ENCODE data around the gene METTL16.
A peak's percentile ranks its signal among the peaks of the same experiment; 100 is the strongest.

The METTL16 gene

GRCh38 chr17:2427910-2428309 is 83.8 kb downstream of the METTL16 start:
- Mint-ChIP-seq H3K27ac (no peak overlapping the region), H3K4me1 (ENCODE audit: low read depth) (peaks cover 15% of the 10 kb centered on the region), H3K9me3 (no peaks in the 10 kb centered on the region), H3K27me3 (no peaks in the 10 kb centered on the region), H3K4me3 (no peak overlapping the region), H3K36me3 (ENCODE audit: low read depth) (peaks cover 49% of the 10 kb centered on the region)
- intact Hi-C loops (cut with micrococcal nuclease), result no loop called here

- Mint-ChIP-seq H3K36me3 (ENCODE audit: low read depth) (peaks cover 47% of the 10 kb centered on the region), H3K27ac (no peak overlapping the region), H3K9me3 (no peaks in the 10 kb centered on the region), H3K4me3 (no peak overlapping the region), H3K27me3 (no peaks in the 10 kb centered on the region), H3K4me1 (ENCODE audit: low read depth) (peaks cover 8% of the 10 kb centered on the region)
- intact Hi-C loops (cut with micrococcal nuclease), result no loop called here
These were observed 84.5 kb downstream of the METTL16 start for GRCh38 chr17:2427215-2427614.

DNA sequence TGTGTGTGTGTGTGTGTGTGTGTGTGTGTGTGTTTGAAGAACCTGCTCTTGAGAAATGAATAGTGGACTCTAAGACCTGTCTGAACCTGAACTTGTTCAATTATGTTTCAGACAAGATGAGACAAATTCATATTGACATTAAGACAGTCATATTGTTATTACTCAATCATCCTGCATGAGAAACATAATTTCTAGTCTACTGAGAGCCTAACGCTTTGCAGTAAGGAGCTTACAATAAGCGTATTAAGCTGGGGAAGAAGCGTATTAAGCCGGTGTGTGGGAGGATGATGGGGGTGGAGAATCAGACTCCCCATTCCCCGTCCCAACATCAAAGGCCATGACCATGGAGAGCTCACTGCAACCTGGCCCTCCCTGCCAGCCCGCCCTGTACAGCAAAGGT is 88.4 kb downstream of the METTL16 start:
- H3K4me1 Mint-ChIP-seq (ENCODE audit: low read depth), result peaks cover 22% of the 10 kb centered on the region
- no peaks in the 10 kb centered on the region for H3K9me3 Mint-ChIP-seq
- intact Hi-C loops (cut with micrococcal nuclease), result no loop called here
- H3K36me3 Mint-ChIP-seq (ENCODE audit: low read depth), result peaks cover 80% of the 10 kb centered on the region
- H3K4me3 Mint-ChIP-seq, result no peak overlapping the region
- H3K27ac Mint-ChIP-seq, result no peak overlapping the region
- no peaks in the 10 kb centered on the region for H3K27me3 Mint-ChIP-seq

DNA sequence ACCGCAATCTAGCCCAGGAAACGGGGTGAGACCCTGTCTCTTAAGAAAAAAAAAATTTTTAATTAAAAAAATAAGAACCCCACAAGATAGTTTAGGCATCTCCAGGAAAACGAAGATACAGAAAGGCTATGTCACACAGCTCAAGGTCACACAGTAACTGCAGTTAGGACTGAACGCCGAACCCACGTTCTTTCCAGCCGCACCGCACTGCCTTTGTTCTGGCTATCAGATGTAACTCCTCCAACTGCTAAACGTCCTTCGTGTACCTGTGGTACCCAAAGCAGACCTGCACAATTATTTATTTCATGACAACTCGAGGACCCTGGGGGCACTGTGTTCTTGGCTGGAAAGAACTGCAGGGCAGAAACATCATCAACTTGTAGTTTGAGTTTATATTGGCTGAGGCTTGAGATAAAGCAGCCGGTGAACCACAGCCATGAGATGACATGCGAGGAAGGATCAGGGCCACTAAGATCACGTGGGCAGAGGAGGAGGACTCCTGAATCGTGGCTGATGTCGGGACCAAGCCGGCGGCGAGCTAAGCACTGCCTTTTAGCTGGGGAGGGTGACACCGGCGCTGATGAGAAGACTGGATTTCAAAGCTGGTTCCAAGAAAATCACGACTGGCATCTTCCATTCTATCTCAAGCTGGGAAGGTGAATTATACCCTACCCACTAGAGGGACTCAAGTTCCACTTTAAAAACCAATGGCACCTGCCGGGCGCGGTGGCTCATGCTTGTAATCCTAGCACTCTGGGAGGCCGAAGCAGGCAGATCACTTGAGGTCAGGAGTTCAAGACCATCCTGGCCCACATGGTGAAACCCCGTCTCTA is 90.2 kb downstream of the METTL16 start:
- Mint-ChIP-seq H3K36me3 (ENCODE audit: low read depth) (peaks cover 74% of the 10 kb centered on the region), H3K4me3 (no peak overlapping the region), H3K27ac (no peak overlapping the region), H3K9me3 (no peaks in the 10 kb centered on the region), H3K4me1 (ENCODE audit: low read depth) (peaks cover 24% of the 10 kb centered on the region), H3K27me3 (no peaks in the 10 kb centered on the region)
- intact Hi-C loops (cut with micrococcal nuclease), result no loop called here

GRCh38 chr17:2420176-2420575 is 91.5 kb downstream of the METTL16 start:
- intact Hi-C loops (cut with micrococcal nuclease), result no loop called here
- H3K4me1 Mint-ChIP-seq (ENCODE audit: low read depth), result peaks cover 34% of the 10 kb centered on the region
- H3K27me3 Mint-ChIP-seq, result no peaks in the 10 kb centered on the region
- H3K9me3 Mint-ChIP-seq, result no peaks in the 10 kb centered on the region
- H3K36me3 Mint-ChIP-seq (ENCODE audit: low read depth), result peaks cover 64% of the 10 kb centered on the region
- H3K27ac Mint-ChIP-seq, result no peak overlapping the region
- H3K4me3 Mint-ChIP-seq, result no peak overlapping the region

- H3K36me3 Mint-ChIP-seq (ENCODE audit: low read depth), result peaks cover 61% of the 10 kb centered on the region
- no peaks in the 10 kb centered on the region for H3K27me3 Mint-ChIP-seq
- no peak overlapping the region for H3K27ac Mint-ChIP-seq
- no peaks in the 10 kb centered on the region for H3K9me3 Mint-ChIP-seq
- no peak overlapping the region for H3K4me3 Mint-ChIP-seq
- peaks cover 41% of the 10 kb centered on the region for H3K4me1 Mint-ChIP-seq (ENCODE audit: low read depth)
- intact Hi-C loops (cut with micrococcal nuclease), result no loop called here
These were observed 92.2 kb downstream of the METTL16 start for GRCh38 chr17:2419486-2419885.

- peaks cover 50% of the 10 kb centered on the region for H3K4me1 Mint-ChIP-seq (ENCODE audit: low read depth)
- H3K9me3 Mint-ChIP-seq, result no peaks in the 10 kb centered on the region
- H3K4me3 Mint-ChIP-seq, result no peak overlapping the region
- no peak overlapping the region for H3K27ac Mint-ChIP-seq
- intact Hi-C loops (cut with micrococcal nuclease), result no loop called here
- peaks cover 64% of the 10 kb centered on the region for H3K36me3 Mint-ChIP-seq (ENCODE audit: low read depth)
- H3K27me3 Mint-ChIP-seq, result no peaks in the 10 kb centered on the region
These were observed 93.1 kb downstream of the METTL16 start for GRCh38 chr17:2418572-2418971.

DNA sequence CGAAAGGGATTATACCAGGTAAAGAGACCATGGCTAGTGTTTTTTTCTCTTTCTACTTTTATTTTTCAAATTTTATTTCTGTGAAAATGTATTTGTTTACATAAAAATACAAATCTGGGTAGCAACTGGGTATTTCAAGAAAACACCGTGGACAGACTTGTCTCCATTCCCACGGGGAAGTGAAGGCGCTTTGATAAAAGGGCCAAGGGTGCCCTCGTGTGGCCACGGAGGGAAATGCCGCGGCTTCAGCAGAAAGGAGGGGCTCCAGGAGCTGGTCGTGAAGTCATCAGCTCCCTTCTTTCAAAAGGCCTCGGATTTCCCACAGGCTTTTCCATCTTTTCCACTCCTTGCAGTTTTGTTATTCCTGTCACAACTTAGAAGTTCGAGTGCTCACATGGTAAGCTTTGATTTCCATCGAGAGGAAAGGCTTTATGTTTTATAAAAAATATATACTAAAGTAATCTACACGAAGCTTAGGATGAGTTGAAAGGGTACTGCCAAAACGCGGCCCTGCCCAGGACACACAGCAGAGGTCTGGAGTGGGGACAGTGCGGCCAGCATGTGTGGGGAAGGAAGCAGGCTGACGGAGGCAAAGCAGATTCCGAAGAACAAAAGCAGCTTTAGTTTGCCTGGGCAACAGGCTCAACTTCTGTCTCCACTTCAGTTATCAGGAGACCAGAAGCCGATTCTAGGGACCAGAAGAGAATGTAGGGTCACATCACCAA is 95.5 kb downstream of the METTL16 start:
- Mint-ChIP-seq H3K27ac (no peak overlapping the region), H3K27me3 (no peaks in the 10 kb centered on the region), H3K4me3 (no peak overlapping the region), H3K4me1 (ENCODE audit: low read depth) (peaks cover 54% of the 10 kb centered on the region), H3K9me3 (no peaks in the 10 kb centered on the region), H3K36me3 (ENCODE audit: low read depth) (peaks cover 46% of the 10 kb centered on the region)
- intact Hi-C loops (cut with micrococcal nuclease), result loop anchor here (1.0 kb wide), 1 partner anchor 34 kb away; no protein-coding TSS in a partner anchor

DNA sequence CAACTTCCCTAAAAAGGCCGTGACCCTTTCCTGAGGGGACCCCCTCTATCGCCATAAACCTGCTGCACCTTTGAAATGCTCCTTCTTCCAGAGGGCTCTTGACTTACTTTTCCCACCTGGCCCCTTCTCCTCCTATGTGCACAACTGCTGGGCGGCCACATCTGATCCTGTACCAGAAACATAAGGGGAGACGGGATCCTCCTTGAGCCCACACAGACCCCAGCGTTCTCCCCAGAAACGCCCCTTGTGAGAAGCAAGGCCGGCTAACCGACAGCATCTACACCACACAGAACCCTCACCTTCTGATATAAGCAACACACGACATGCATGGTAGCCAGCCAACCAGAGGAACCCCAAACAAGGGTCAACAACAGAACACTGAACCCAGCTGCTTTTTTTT is 96.6 kb downstream of the METTL16 start:
- intact Hi-C loops (cut with micrococcal nuclease), result no loop called here

DNA sequence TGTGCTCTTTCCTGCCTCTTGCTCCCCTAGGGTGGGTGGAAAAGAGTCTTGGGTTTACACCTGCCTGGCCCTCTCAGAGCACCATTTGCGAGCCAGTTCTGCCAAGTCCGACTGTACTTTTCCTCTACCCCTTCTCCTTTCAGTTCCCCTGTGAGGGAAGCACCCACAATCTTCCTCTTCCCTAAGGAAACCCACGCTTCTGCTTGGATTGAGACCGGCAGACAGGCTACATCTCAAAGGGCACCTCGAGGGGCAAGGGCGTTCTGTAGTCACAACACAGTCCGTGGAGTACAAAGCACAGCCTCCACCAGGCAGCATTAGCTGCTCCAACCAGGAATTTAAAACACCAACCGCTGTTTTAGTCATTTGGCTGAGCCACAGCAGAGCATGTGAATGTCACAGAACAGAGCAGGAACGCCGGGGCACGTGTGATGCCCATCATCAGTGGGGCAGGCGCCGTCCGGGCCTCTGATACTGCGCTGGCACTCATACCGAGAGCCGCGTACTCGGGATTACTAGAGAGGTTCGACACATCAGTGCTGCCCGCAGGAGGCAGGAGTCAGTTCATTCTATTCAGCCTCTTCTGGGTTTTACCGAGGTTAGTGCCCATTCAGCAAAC is 97.1 kb downstream of the METTL16 start:
- Mint-ChIP-seq H3K27me3 (no peaks in the 10 kb centered on the region), H3K36me3 (ENCODE audit: low read depth) (peaks cover 36% of the 10 kb centered on the region), H3K4me1 (ENCODE audit: low read depth) (peaks cover 44% of the 10 kb centered on the region), H3K9me3 (no peaks in the 10 kb centered on the region), H3K27ac (peak overlapping the region; percentile 56), H3K4me3 (no peak overlapping the region)
- intact Hi-C loops (cut with micrococcal nuclease), result no loop called here

More for the DNA sequence above, 96.6 kb downstream of the METTL16 start:
- peak overlapping the region; percentile 56 for H3K27ac Mint-ChIP-seq
- peaks cover 44% of the 10 kb centered on the region for H3K4me1 Mint-ChIP-seq (ENCODE audit: low read depth)
- no peak overlapping the region for H3K4me3 Mint-ChIP-seq
- H3K27me3 Mint-ChIP-seq, result no peaks in the 10 kb centered on the region
- H3K36me3 Mint-ChIP-seq (ENCODE audit: low read depth), result peaks cover 41% of the 10 kb centered on the region
- H3K9me3 Mint-ChIP-seq, result no peaks in the 10 kb centered on the region

GRCh38 chr17:2412561-2413021 is 99.1 kb downstream of the METTL16 start:
- H3K36me3 Mint-ChIP-seq (ENCODE audit: low read depth), result peaks cover 20% of the 10 kb centered on the region
- no peaks in the 10 kb centered on the region for H3K27me3 Mint-ChIP-seq
- H3K4me1 Mint-ChIP-seq (ENCODE audit: low read depth), result peaks cover 49% of the 10 kb centered on the region
- H3K4me3 Mint-ChIP-seq, result no peak overlapping the region
- peak overlapping the region; percentile 57 for H3K27ac Mint-ChIP-seq
- no peaks in the 10 kb centered on the region for H3K9me3 Mint-ChIP-seq
- intact Hi-C loops (cut with micrococcal nuclease), result no loop called here

DNA sequence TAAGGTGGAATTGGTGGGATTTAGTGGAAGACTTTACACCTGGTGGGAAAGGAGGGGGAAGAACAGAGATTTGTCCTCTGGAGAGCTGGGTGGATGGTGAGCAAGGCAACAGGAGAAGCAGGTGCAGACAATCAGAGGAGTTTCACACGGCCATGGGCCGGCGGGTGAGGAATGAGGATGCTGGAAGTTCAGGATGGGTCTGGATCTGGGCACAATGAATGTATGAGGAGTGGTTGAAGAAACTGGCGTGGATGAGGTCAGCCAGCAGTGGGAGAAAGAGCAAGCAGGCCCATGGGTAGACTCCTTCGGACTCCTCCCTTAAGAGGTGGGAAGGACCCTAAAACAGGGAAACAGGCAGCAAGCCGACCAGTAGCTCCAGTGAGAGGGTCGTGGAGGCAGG is 100.7 kb downstream of the METTL16 start:
- intact Hi-C loops (cut with micrococcal nuclease), result no loop called here
- H3K9me3 Mint-ChIP-seq, result no peaks in the 10 kb centered on the region
- no peak overlapping the region for H3K4me3 Mint-ChIP-seq
- peaks cover 50% of the 10 kb centered on the region for H3K4me1 Mint-ChIP-seq (ENCODE audit: low read depth)
- peaks cover 20% of the 10 kb centered on the region for H3K36me3 Mint-ChIP-seq (ENCODE audit: low read depth)
- no peaks in the 10 kb centered on the region for H3K27me3 Mint-ChIP-seq
- H3K27ac Mint-ChIP-seq, result peak overlapping the region; percentile 13

DNA sequence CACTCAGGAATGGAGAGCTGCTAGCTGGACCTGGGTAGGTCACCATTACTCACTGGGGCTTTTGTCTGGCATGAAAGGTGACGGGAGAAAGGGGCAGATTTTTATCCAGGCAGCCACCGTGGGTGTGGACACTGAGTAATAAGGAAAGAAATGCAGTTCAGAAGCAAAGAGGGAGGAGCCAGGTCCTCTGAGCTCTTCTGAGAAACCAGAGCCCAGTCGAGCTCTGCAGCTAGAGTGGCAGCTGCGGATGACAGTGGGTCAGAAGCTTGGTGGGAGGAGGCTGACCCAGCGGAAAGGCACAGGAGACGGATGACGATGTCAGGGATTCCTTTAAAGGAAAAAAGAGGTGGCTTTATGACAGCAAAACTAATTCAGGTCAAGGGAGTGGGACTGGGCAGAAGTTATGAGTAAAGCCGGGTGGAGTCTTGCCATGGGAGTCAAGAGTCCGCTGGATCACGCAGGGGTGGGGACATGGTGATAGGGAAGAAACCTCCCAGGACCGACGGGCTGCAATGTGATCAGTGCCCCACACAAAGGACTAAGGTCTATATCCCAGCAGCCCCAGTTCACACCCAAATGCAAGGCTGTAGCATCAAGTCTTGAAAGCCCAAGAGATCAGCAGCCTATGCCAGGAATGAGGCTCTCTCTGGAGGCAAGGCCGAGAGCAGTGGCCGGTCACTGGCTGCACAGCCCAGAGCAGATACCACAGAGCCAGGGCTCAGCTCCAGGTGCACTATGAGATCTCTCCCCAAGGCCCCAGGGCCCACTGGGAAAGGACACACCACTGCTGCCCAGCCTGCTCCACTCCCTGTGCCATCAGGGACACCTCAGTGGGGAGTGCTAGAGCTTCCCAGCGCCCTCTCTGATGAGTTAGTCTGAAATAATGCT is 104.5 kb downstream of the METTL16 start:
- Mint-ChIP-seq H3K4me3 (peak overlapping the region; percentile 49), H3K27me3 (no peaks in the 10 kb centered on the region)

More for the DNA sequence above, 104.5 kb downstream of the METTL16 start:
- Mint-ChIP-seq H3K36me3 (ENCODE audit: low read depth) (peaks cover 8% of the 10 kb centered on the region), H3K27ac (peak overlapping the region; percentile 95), H3K9me3 (no peaks in the 10 kb centered on the region), H3K4me1 (ENCODE audit: low read depth) (peaks cover 58% of the 10 kb centered on the region)
- intact Hi-C loops (cut with micrococcal nuclease), result no loop called here
